HCT116 (cell line): Measurements from ENCODE around the gene RECQL5. TPM values are rescaled to one million over a fixed set of nuclear protein-coding genes. Genes with fewer than 3 reads are reported as not detected.

ENCODE experiments used
- ATAC-seq: fragments of 200-7000 bp; cut with Tn5 transposase; 2 replicates; pipeline ENCODE4 v1.9.1; 2020; ENCODE audit warnings: mild to moderate bottlenecking, moderate library complexity
- BruUV-seq: library from RNA; stranded (reverse); fragments of 400-500 nt; replicated peaks from 2 replicates; lab custom pipeline; 2021; lab: Mats Ljungman, UMichigan
- CTCF ChIA-PET: fragments of 300-600 bp; sonication (Branson Sonifier 250); formaldehyde crosslinking; loops from one replicate; lab custom pipeline; 2021; ENCODE audit warnings: antibody characterized with exemption; lab: Charles Lee
- POLR2A ChIA-PET: fragments of 300-600, 350-600 bp; sonication (Branson Sonifier 250); formaldehyde crosslinking; loops from one replicate; lab custom pipeline; 2021; ENCODE audit warnings: antibody characterized with exemption; lab: Charles Lee
- RAD21 ChIA-PET, 2 experiments: fragments of 300-600 bp; sonication (Branson Sonifier 250); formaldehyde crosslinking; loops; one replicate each; lab custom pipeline; 2023; ENCODE audit warnings: low total read pairs in 2 of 2; ENCODE audit not compliant: uncharacterized antibody in 2 of 2, unreplicated experiment in 2 of 2, low non-redundant PET in 1 of 2; lab: Charles Lee
- DNase-seq: peaks from one replicate; pipeline ENCODE4 v3.0.0-alpha.2; 2010; ENCODE audit warnings: low read depth, low spot score
- H2AFZ ChIP-seq: fragments of 200-600 bp; shearing (Covaris generic), sonication (generic); 2 replicates; pipeline ENCODE4 v1.6.1; 2017; ENCODE audit warnings: low read depth, mixed run types, mixed read lengths, antibody characterized with exemption, low read length; ENCODE audit not compliant: poor library complexity, severe bottlenecking
- H3K27ac ChIP-seq: 2 replicates; pipeline ENCODE4 v1.5.1; 2012; ENCODE audit warnings: low read depth, low read length
- H3K27me3 ChIP-seq: fragments of 200-600 bp; sonication (generic); 2 replicates; pipeline ENCODE4 v1.6.1; 2016; ENCODE audit warnings: mixed run types, low read length, mixed read lengths; ENCODE audit not compliant: insufficient read depth
- H3K36me3 ChIP-seq, 2 experiments: fragments of 200-500 bp in 1 of 2; fragments of 200-600 bp in 1 of 2; sonication (Bioruptor generic) in 1 of 2; sonication (generic) in 1 of 2; 2 replicates each; pipeline versions ENCODE4 v1.5.1 to v1.6.1; 2014 to 2016; ENCODE audit warnings: low read length in 2 of 2, inconsistent platforms in 1 of 2, mixed read lengths in 1 of 2, mixed run types in 1 of 2; ENCODE audit not compliant: insufficient read depth in 2 of 2, control insufficient read depth in 1 of 2
- H3K4me1 ChIP-seq, 2 experiments: fragments of 200-600 bp in 1 of 2; sonication (generic) in 1 of 2; 2 replicates each; pipeline versions ENCODE4 v1.5.1 to v1.6.1; 2012 to 2017; ENCODE audit warnings: low read length in 2 of 2, inconsistent platforms in 1 of 2, mild to moderate bottlenecking in 1 of 2, mixed read lengths in 1 of 2, mixed run types in 1 of 2, moderate library complexity in 1 of 2; ENCODE audit not compliant: insufficient read depth in 2 of 2, control insufficient read depth in 1 of 2
- H3K4me2 ChIP-seq: fragments of 200-600 bp; sonication (generic); 2 replicates; pipeline ENCODE4 v1.6.1; 2017; ENCODE audit warnings: mixed run types, low read length, mixed read lengths
- H3K4me3 ChIP-seq, 2 experiments: fragments of 200-600 bp in 1 of 2; sonication (generic) in 1 of 2; replicated peaks in 1 of 2; 2 replicates each; pipeline ENCODE4 v1.5.1; 2011 to 2016; ENCODE audit warnings: low read length in 2 of 2, control low read depth in 1 of 2, low read depth in 1 of 2, mild to moderate bottlenecking in 1 of 2, mixed read lengths in 1 of 2, mixed run types in 1 of 2
- H3K79me2 ChIP-seq: fragments of 200-600 bp; sonication (generic); 2 replicates; pipeline ENCODE4 v1.6.1; 2017; ENCODE audit warnings: mild to moderate bottlenecking, mixed run types, low read length, moderate library complexity, mixed read lengths; ENCODE audit not compliant: insufficient read depth
- H3K9ac ChIP-seq: fragments of 200-600 bp; sonication (generic); 2 replicates; pipeline ENCODE4 v1.6.1; 2016; ENCODE audit warnings: low read length, mixed read lengths
- H3K9me2 ChIP-seq: fragments of 200-600 bp; sonication (generic), shearing (Covaris generic); 2 replicates; pipeline ENCODE4 v1.6.1; 2017; ENCODE audit warnings: mixed run types, mild to moderate bottlenecking, moderate library complexity; ENCODE audit not compliant: insufficient read depth
- H3K9me3 ChIP-seq, 2 experiments: fragments of 200-500 bp in 1 of 2; fragments of 200-600 bp in 1 of 2; sonication (Bioruptor generic) in 1 of 2; sonication (generic) in 1 of 2; 2 replicates each; pipeline ENCODE4 v1.6.1; 2014 to 2017; ENCODE audit warnings: low read length in 2 of 2, mixed read lengths in 2 of 2, inconsistent platforms in 1 of 2, low read depth in 1 of 2, mild to moderate bottlenecking in 1 of 2, mixed run types in 1 of 2, moderate library complexity in 1 of 2; ENCODE audit not compliant: control insufficient read depth in 1 of 2, insufficient read depth in 1 of 2
- H4K20me1 ChIP-seq: fragments of 200-600 bp; sonication (generic), shearing (Covaris generic); 2 replicates; pipeline ENCODE4 v1.6.1; 2017; ENCODE audit warnings: mixed run types, mild to moderate bottlenecking, moderate library complexity; ENCODE audit not compliant: insufficient read depth
- CBX3 ChIP-seq: IDR thresholded peaks from 2 replicates; pipeline ENCODE4 v1.6.1; 2012; ENCODE audit warnings: low read depth
- ELF1 ChIP-seq: IDR thresholded peaks from 2 replicates; pipeline ENCODE4 v1.6.1; 2012; ENCODE audit warnings: low read depth, borderline replicate concordance
- EZH2phosphoT487 ChIP-seq: fragments of 200-600 bp; IDR thresholded peaks from 2 replicates; pipeline ENCODE4 v1.6.1; 2018; ENCODE audit warnings: antibody characterized with exemption, borderline replicate concordance
- POLR2AphosphoS5 ChIP-seq: IDR thresholded peaks from 2 replicates; pipeline ENCODE4 v1.6.1; 2011; ENCODE audit warnings: mild to moderate bottlenecking, low read depth, low read length, moderate library complexity
- REST ChIP-seq: IDR thresholded peaks from 2 replicates; pipeline ENCODE4 v1.6.1; 2012; ENCODE audit warnings: low read depth
- SIN3A ChIP-seq: IDR thresholded peaks from 2 replicates; pipeline ENCODE4 v1.6.1; 2012; ENCODE audit warnings: low read depth
- SP1 ChIP-seq: IDR thresholded peaks from 2 replicates; pipeline ENCODE4 v1.6.1; 2012; ENCODE audit warnings: low read depth
- TCF7L2 ChIP-seq: IDR thresholded peaks from 2 replicates; pipeline ENCODE4 v1.7.0; 2011; ENCODE audit warnings: borderline replicate concordance, inconsistent platforms; ENCODE audit not compliant: insufficient read depth, insufficient read length; ENCODE audit errors: extremely low read depth
- YY1 ChIP-seq: IDR thresholded peaks from 2 replicates; pipeline ENCODE4 v1.6.1; 2011; ENCODE audit warnings: low read length, low read depth, moderate library complexity, mild to moderate bottlenecking; ENCODE audit not compliant: insufficient replicate concordance; ENCODE audit errors: extremely low read depth
- ZBTB33 ChIP-seq: IDR thresholded peaks from 2 replicates; pipeline ENCODE4 v1.6.1; 2011; ENCODE audit warnings: mild to moderate bottlenecking, low read length, moderate library complexity; ENCODE audit not compliant: insufficient replicate concordance; ENCODE audit errors: extremely low read depth
- ZNF274 ChIP-seq: fragments of 200-500 bp; sonication (Bioruptor generic); IDR thresholded peaks from 2 replicates; pipeline ENCODE4 v1.6.1; 2014; ENCODE audit warnings: mild to moderate bottlenecking, low read depth, low read length, inconsistent platforms
- intact Hi-C: fragments of 100-400 bp; cut with micrococcal nuclease; formaldehyde crosslinking; loops from 2 replicates; pipeline ENCODE4 v1.10.0; 2022
- total RNA-seq: library from RNA; stranded (reverse); gene quantifications from one replicate; pipeline ENCODE4 v1.2.1, GENCODE V29; 2021; ENCODE audit not compliant: unreplicated experiment
- TF ChIP-seq, protein P1 (sequence below), 3 experiments: fragments of 200-600 bp in 1 of 3; sonication (generic) in 1 of 3; IDR thresholded peaks in 2 of 3; conservative IDR thresholded peaks in 1 of 3; 2 replicates each; pipeline ENCODE4 v1.5.1; 2012 to 2017; ENCODE audit warnings: low read depth in 2 of 3, low read length in 2 of 3, antibody characterized with exemption in 1 of 3, borderline replicate concordance in 1 of 3, control low read depth in 1 of 3, mild to moderate bottlenecking in 1 of 3, mixed read lengths in 1 of 3, mixed run types in 1 of 3, moderate library complexity in 1 of 3; ENCODE audit not compliant: insufficient read depth in 1 of 3
- TF ChIP-seq, protein P2 (sequence below): IDR thresholded peaks from 2 replicates; pipeline ENCODE4 v1.6.1; 2012
- TF ChIP-seq, protein P3 (sequence below): IDR thresholded peaks from 2 replicates; pipeline ENCODE4 v1.6.1; 2012

RECQL5 gene
- total RNA-seq, 1 experiment from 2014 or later = 83.3 TPM

- TF ChIP-seq SIN3A = peak; percentile 92
- TF ChIP-seq ZNF274 = no peak
- peak; percentile 69; the same call in 1 of the 2 replicates for TF ChIP-seq CBX3
- TF ChIP-seq, protein P1, sequence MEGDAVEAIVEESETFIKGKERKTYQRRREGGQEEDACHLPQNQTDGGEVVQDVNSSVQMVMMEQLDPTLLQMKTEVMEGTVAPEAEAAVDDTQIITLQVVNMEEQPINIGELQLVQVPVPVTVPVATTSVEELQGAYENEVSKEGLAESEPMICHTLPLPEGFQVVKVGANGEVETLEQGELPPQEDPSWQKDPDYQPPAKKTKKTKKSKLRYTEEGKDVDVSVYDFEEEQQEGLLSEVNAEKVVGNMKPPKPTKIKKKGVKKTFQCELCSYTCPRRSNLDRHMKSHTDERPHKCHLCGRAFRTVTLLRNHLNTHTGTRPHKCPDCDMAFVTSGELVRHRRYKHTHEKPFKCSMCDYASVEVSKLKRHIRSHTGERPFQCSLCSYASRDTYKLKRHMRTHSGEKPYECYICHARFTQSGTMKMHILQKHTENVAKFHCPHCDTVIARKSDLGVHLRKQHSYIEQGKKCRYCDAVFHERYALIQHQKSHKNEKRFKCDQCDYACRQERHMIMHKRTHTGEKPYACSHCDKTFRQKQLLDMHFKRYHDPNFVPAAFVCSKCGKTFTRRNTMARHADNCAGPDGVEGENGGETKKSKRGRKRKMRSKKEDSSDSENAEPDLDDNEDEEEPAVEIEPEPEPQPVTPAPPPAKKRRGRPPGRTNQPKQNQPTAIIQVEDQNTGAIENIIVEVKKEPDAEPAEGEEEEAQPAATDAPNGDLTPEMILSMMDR (IDR thresholded peaks at IDR 0.05 in 2 of 3, conservative IDR thresholded peaks at IDR 0.05 in 1 of 3; ENCODE audit: borderline replicate concordance in 1 of 3, insufficient read depth in 1 of 3, low read depth in 2 of 3, low read length in 2 of 3) = no peak
Observed at GRCh38 chr17:75666959-75667790, at the start of gene RECQL5, which contains the start of gene SAP30BP (continued).

GRCh38 chr17:75712446-75712845 is 45.5 kb upstream of the RECQL5 start:
- H3K27me3 ChIP-seq = no peaks in the 10 kb centered on the region
- CTCF ChIA-PET = interaction anchor here (1.0 kb wide), 1 partner anchor 10 kb away, joined by 4 read pairs; no protein-coding TSS in a partner anchor
- H3K79me2 ChIP-seq = no peaks in the 10 kb centered on the region
- H3K4me1 ChIP-seq = peaks cover 26 to 44% of the 10 kb centered on the region in 2 experiments
- no peak overlapping the region for H2AFZ ChIP-seq
- RAD21 ChIA-PET = interaction anchor here in 1 of 2 experiments (0.6 kb wide), 1 partner anchor 38 kb away, joined by 4 read pairs; no protein-coding TSS in a partner anchor
- H3K9me3 ChIP-seq = no peaks in the 10 kb centered on the region
- H3K4me3 ChIP-seq = no peak overlapping the region
- intact Hi-C loops = no loop called here
- no TSS peak for BruUV-seq
- DNase-seq (no peak), ATAC-seq (no peak)
- no peak overlapping the region for H3K27ac ChIP-seq
- no peak overlapping the region for H3K4me2 ChIP-seq
- H3K9me2 ChIP-seq = no peaks in the 10 kb centered on the region
- POLR2A ChIA-PET = interaction anchor here (0.7 kb wide), 1 partner anchor 68 kb away, joined by 3 read pairs; no protein-coding TSS in a partner anchor
- H3K36me3 ChIP-seq = peaks cover 0 to 7% of the 10 kb centered on the region in 2 experiments; a peak in 1 of 4 replicates
- H4K20me1 ChIP-seq = no peaks in the 10 kb centered on the region
- H3K9ac ChIP-seq = no peak overlapping the region
- TF ChIP-seq REST = no peak
- TF ChIP-seq, protein P2, sequence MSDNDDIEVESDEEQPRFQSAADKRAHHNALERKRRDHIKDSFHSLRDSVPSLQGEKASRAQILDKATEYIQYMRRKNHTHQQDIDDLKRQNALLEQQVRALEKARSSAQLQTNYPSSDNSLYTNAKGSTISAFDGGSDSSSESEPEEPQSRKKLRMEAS = no peak
- TF ChIP-seq, protein P3, sequence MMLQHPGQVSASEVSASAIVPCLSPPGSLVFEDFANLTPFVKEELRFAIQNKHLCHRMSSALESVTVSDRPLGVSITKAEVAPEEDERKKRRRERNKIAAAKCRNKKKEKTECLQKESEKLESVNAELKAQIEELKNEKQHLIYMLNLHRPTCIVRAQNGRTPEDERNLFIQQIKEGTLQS = no peak
- no peak for TF ChIP-seq TCF7L2
- no peak for TF ChIP-seq ZBTB33
- no peak for TF ChIP-seq ELF1
- no peak for TF ChIP-seq SP1
- no peak for TF ChIP-seq YY1
- no peak for TF ChIP-seq POLR2AphosphoS5
- TF ChIP-seq EZH2phosphoT487 = no peak
